ENCODE measurements around the gene DAAM1.

DNA sequence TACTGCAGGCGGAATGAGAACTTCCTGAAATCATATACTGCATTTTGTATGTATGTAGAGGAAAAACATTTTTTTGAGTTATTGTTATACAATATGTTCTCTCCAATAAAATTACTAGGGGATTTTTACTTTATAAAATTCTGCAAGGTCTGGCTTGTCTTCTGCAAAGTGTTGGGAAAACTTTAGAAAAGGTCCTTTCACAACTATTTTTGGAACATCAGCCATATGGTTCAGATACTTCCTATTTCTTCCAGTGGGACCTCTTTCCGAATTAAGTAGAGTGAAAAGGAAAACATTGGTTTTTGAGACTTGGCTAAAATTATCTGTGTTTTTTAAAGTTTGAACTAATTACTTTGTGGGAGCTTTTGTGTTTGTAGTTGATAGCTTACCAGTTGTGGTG is 52.7 kb downstream of the DAAM1 start:
- TF ChIP-seq POLR2AphosphoS5 (IDR thresholded peaks at IDR 0.05; ENCODE audit: low read depth, low read length), result no peak
- TF ChIP-seq, protein P1, sequence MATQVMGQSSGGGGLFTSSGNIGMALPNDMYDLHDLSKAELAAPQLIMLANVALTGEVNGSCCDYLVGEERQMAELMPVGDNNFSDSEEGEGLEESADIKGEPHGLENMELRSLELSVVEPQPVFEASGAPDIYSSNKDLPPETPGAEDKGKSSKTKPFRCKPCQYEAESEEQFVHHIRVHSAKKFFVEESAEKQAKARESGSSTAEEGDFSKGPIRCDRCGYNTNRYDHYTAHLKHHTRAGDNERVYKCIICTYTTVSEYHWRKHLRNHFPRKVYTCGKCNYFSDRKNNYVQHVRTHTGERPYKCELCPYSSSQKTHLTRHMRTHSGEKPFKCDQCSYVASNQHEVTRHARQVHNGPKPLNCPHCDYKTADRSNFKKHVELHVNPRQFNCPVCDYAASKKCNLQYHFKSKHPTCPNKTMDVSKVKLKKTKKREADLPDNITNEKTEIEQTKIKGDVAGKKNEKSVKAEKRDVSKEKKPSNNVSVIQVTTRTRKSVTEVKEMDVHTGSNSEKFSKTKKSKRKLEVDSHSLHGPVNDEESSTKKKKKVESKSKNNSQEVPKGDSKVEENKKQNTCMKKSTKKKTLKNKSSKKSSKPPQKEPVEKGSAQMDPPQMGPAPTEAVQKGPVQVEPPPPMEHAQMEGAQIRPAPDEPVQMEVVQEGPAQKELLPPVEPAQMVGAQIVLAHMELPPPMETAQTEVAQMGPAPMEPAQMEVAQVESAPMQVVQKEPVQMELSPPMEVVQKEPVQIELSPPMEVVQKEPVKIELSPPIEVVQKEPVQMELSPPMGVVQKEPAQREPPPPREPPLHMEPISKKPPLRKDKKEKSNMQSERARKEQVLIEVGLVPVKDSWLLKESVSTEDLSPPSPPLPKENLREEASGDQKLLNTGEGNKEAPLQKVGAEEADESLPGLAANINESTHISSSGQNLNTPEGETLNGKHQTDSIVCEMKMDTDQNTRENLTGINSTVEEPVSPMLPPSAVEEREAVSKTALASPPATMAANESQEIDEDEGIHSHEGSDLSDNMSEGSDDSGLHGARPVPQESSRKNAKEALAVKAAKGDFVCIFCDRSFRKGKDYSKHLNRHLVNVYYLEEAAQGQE (IDR thresholded peaks at IDR 0.05; ENCODE audit: insufficient read depth in 1 of 2, low read depth in 2 of 2, low read length in 1 of 2), result no peak
- TF ChIP-seq, protein P2, sequence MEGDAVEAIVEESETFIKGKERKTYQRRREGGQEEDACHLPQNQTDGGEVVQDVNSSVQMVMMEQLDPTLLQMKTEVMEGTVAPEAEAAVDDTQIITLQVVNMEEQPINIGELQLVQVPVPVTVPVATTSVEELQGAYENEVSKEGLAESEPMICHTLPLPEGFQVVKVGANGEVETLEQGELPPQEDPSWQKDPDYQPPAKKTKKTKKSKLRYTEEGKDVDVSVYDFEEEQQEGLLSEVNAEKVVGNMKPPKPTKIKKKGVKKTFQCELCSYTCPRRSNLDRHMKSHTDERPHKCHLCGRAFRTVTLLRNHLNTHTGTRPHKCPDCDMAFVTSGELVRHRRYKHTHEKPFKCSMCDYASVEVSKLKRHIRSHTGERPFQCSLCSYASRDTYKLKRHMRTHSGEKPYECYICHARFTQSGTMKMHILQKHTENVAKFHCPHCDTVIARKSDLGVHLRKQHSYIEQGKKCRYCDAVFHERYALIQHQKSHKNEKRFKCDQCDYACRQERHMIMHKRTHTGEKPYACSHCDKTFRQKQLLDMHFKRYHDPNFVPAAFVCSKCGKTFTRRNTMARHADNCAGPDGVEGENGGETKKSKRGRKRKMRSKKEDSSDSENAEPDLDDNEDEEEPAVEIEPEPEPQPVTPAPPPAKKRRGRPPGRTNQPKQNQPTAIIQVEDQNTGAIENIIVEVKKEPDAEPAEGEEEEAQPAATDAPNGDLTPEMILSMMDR (IDR thresholded peaks at IDR 0.05), result no peak
- no peak for TF ChIP-seq TCF7L2 (IDR thresholded peaks at IDR 0.05; ENCODE audit: low read depth, low read length)
- no peak for TF ChIP-seq SIN3A (IDR thresholded peaks at IDR 0.05; ENCODE audit: borderline replicate concordance, insufficient read depth, low read depth, low read length)

Measured in Panc1 (cell line).